ENCODE data around the gene ALOX5AP.

DNA sequence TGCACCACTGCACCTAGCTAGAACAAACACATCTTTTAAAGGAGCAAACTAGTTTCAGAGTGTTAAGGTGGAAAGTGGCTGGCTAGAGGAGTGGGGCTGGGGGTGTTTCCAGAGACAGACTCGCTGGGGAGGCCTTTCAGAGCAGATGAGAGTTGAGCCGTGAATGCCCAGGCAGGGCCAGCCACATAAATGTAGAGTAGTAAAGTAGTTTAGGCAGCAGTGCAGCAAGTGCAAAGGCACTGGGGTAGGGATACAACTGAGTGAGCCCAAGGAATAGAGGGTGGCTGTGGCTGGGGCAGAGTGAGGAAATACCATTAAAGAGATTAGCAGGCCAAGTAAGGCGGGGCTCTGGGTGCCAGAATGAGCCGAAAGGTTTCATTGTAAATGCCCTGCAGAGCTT, 72.0 kb downstream of the ALOX5AP start:
- no peak for TF ChIP-seq REST (IDR thresholded peaks at IDR 0.05; ENCODE audit: insufficient replicate concordance, low read depth)
- no peak for TF ChIP-seq CTCF (IDR thresholded peaks at IDR 0.05; ENCODE audit: insufficient read depth, low read length)
- TF ChIP-seq POLR2AphosphoS5 (IDR thresholded peaks at IDR 0.05; ENCODE audit: low read depth), result no peak
